IMR-90 (cell line): ENCODE measurements around the gene ZNF273. TPM values are rescaled to one million over a fixed set of nuclear protein-coding genes. Genes with fewer than 3 reads are reported as not detected.

Experiments
- ATAC-seq: fragments of 200-7000 bp; cut with Tn5 transposase; 2 replicates; pipeline ENCODE4 v1.9.1; 2020; ENCODE audit warnings: low read depth, mild to moderate bottlenecking, moderate library complexity
- BruUV-seq: library from RNA; stranded (reverse); fragments of 400-500 nt; replicated peaks from 2 replicates; lab custom pipeline; 2021; lab: Mats Ljungman, UMichigan
- CTCF ChIA-PET: fragments of 300-600 bp; formaldehyde crosslinking; extraction: SDS; loops from one replicate; lab custom pipeline; 2021; ENCODE audit warnings: antibody characterized with exemption; lab: Yijun Ruan, JAX
- POLR2A ChIA-PET: fragments of 300-600 bp; sonication (Branson Sonifier 250); formaldehyde crosslinking; loops from one replicate; lab custom pipeline; 2022; ENCODE audit warnings: antibody characterized with exemption; ENCODE audit not compliant: unreplicated experiment; lab: Charles Lee
- DNase-seq: peaks from one replicate; pipeline ENCODE4 v3.0.0; 2013
- H2AFZ ChIP-seq: replicated peaks from 2 replicates; pipeline ENCODE3; 2013; ENCODE audit warnings: low read length, mild to moderate bottlenecking; ENCODE audit not compliant: poor library complexity
- H2AK5ac ChIP-seq: 2 replicates; pipeline ENCODE4 v1.6.1; 2013; ENCODE audit warnings: low read depth, low read length, inconsistent platforms
- H2AK9ac ChIP-seq: replicated peaks from 2 replicates; pipeline ENCODE3; 2013; ENCODE audit warnings: mild to moderate bottlenecking, low read depth, low read length, moderate library complexity; ENCODE audit not compliant: poor library complexity
- H2BK120ac ChIP-seq: 2 replicates; pipeline ENCODE4 v1.6.1; 2013; ENCODE audit warnings: low read depth, low read length, inconsistent platforms
- H2BK15ac ChIP-seq: 3 replicates; pipeline ENCODE4 v1.6.1; 2013; ENCODE audit warnings: low read depth, low read length, inconsistent platforms
- H2BK20ac ChIP-seq: 2 replicates; pipeline ENCODE4 v1.6.1; 2013; ENCODE audit warnings: low read depth, mild to moderate bottlenecking, inconsistent platforms, low read length, moderate library complexity
- H2BK5ac ChIP-seq: 2 replicates; pipeline ENCODE4 v1.6.1; 2013; ENCODE audit warnings: mild to moderate bottlenecking, low read depth, low read length, inconsistent platforms; ENCODE audit not compliant: poor library complexity, severe bottlenecking
- H3K14ac ChIP-seq: replicated peaks from 2 replicates; pipeline ENCODE4 v1.6.1; 2013; ENCODE audit warnings: low read depth, low read length, inconsistent platforms
- H3K18ac ChIP-seq: 2 replicates; pipeline ENCODE4 v1.6.1; 2013; ENCODE audit warnings: low read depth, low read length, control low read depth
- H3K23ac ChIP-seq: 2 replicates; pipeline ENCODE4 v1.6.1; 2013; ENCODE audit warnings: low read depth, low read length, inconsistent platforms
- H3K27ac ChIP-seq: 2 replicates; pipeline ENCODE4 v1.5.1; 2013; ENCODE audit warnings: mild to moderate bottlenecking, control low read depth, low read length; ENCODE audit not compliant: insufficient read depth
- H3K27me3 ChIP-seq: 2 replicates; pipeline ENCODE4 v1.6.1; 2013; ENCODE audit warnings: low read length; ENCODE audit not compliant: control insufficient read depth, insufficient read depth
- H3K36me3 ChIP-seq: 2 replicates; pipeline ENCODE4 v1.6.1; 2013; ENCODE audit warnings: low read length, mixed read lengths; ENCODE audit not compliant: control insufficient read depth, insufficient read depth
- H3K4ac ChIP-seq: 2 replicates; pipeline ENCODE4 v1.6.1; 2013; ENCODE audit warnings: low read depth, low read length, inconsistent platforms
- H3K4me1 ChIP-seq: 2 replicates; pipeline ENCODE4 v1.6.1; 2013; ENCODE audit warnings: low read length, mixed read lengths; ENCODE audit not compliant: control insufficient read depth, insufficient read depth
- H3K4me2 ChIP-seq: 2 replicates; pipeline ENCODE4 v1.6.1; 2013; ENCODE audit warnings: low read depth, mild to moderate bottlenecking, control low read depth, low read length, moderate library complexity
- H3K4me3 ChIP-seq: 2 replicates; pipeline ENCODE4 v1.5.1; 2013; ENCODE audit warnings: low read depth, mild to moderate bottlenecking, control low read depth, low read length, moderate library complexity; ENCODE audit not compliant: insufficient read depth
- H3K56ac ChIP-seq: 2 replicates; pipeline ENCODE4 v1.6.1; 2013; ENCODE audit warnings: low read length, inconsistent platforms; ENCODE audit not compliant: insufficient read depth; ENCODE audit errors: extremely low read depth
- H3K79me1 ChIP-seq, 2 experiments: 2 replicates each; pipeline ENCODE4 v1.6.1; 2013; ENCODE audit warnings: low read length in 2 of 2, inconsistent platforms in 1 of 2, low read depth in 1 of 2
- H3K9ac ChIP-seq: 2 replicates; pipeline ENCODE4 v1.6.1; 2013; ENCODE audit warnings: low read depth, low read length, control low read depth
- H3K9me1 ChIP-seq: 2 replicates; pipeline ENCODE4 v1.6.1; 2013; ENCODE audit warnings: low read length, inconsistent platforms; ENCODE audit not compliant: insufficient read depth
- H3K9me3 ChIP-seq: 2 replicates; pipeline ENCODE4 v1.6.1; 2013; ENCODE audit warnings: low read length; ENCODE audit not compliant: control insufficient read depth, insufficient read depth
- H4K20me1 ChIP-seq: 2 replicates; pipeline ENCODE4 v1.6.1; 2013; ENCODE audit warnings: low read length, inconsistent platforms; ENCODE audit not compliant: insufficient read depth
- H4K5ac ChIP-seq: 2 replicates; pipeline ENCODE4 v1.6.1; 2013; ENCODE audit warnings: mild to moderate bottlenecking, low read depth, low read length, control low read depth
- H4K8ac ChIP-seq, 2 experiments: 2 replicates each; pipeline ENCODE4 v1.6.1; 2013; ENCODE audit warnings: low read depth in 2 of 2, low read length in 2 of 2, control low read depth in 1 of 2, inconsistent platforms in 1 of 2
- H4K91ac ChIP-seq: 2 replicates; pipeline ENCODE4 v1.6.1; 2013; ENCODE audit warnings: low read depth, low read length, inconsistent platforms; ENCODE audit not compliant: insufficient read depth
- CEBPB ChIP-seq: IDR thresholded peaks from 2 replicates; pipeline ENCODE4 v1.6.1; 2012; ENCODE audit warnings: low read depth, low read length, improper control_type of control experiment
- MAZ ChIP-seq: IDR thresholded peaks from 2 replicates; pipeline ENCODE4 v1.6.1; 2012; ENCODE audit warnings: low read depth, mild to moderate bottlenecking, low read length, improper control_type of control experiment, moderate library complexity, borderline replicate concordance
- RFX5 ChIP-seq: IDR thresholded peaks from 2 replicates; pipeline ENCODE4 v1.8.0; 2012; ENCODE audit warnings: low read depth, mild to moderate bottlenecking, low read length, moderate library complexity
- WGBS, 2 experiments: methylation state at CpG; one replicate each; pipeline versions ENCODE4 v1.1.5 to v1.1.7; 2013; ENCODE audit warnings: missing lambda C conversion rate in 2 of 2; ENCODE audit not compliant: insufficient read length in 1 of 2; ENCODE audit errors: extremely low coverage in 2 of 2; 5-methylcytosine and 5-hydroxymethylcytosine counted together
- dilution Hi-C: fragments of 300-500 bp; cut with HindIII; formaldehyde crosslinking; loops from one replicate; pipeline ENCODE4 v1.14.3; 2018; ENCODE audit warnings: low sequenced_read_pairs; ENCODE audit not compliant: unreplicated experiment
- in situ Hi-C: fragments of 300-500 bp; cut with MboI; formaldehyde crosslinking; loops from 3 replicates; pipeline ENCODE4 v1.14.3; 2019; ENCODE audit warnings: low sequenced_read_pairs, inconsistent platforms, mixed read lengths
- intact Hi-C: fragments of 100-400 bp; cut with micrococcal nuclease; formaldehyde crosslinking; loops from 2 replicates; pipeline ENCODE4 v1.10.0; 2022
- polyA plus RNA-seq, 3 experiments: library from polyadenylated mRNA; depleted of rRNA; stranded (reverse); fragments of >200 nt; gene quantifications; 2 replicates each; pipeline ENCODE4 v1.2.3, GENCODE V29; 2012; ENCODE audit warnings: low replicate concordance in 1 of 3
- total RNA-seq: library from RNA; depleted of rRNA; stranded (reverse); fragments of >200 nt; gene quantifications from 2 replicates; pipeline ENCODE4 v1.2.3, GENCODE V29; 2012

The ZNF273 gene
- total and polyA plus RNA-seq, 2 of the 4 experiments (the other 2 are of a cell fraction): 1.5 to 2.7 TPM

DNA sequence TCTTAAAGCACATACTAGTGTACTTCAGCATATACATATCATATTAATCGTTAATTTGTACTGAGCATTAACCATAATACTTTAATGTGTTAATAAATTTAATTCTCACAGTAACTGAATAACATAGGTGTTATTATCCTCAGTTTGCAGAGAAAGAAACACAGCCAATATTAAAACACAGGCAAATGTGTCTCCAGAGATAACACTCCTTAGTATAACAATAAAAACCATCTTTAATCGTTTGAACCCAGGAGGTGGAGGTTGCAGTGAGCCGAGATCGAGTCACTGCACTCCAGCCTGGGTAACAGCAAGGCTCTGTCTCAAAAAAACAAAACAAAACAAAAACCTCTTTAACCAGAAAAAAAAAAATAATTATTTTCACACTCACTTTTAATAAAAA is 49.4 kb upstream of the ZNF273 start:
- Histone ChIP-seq H2BK15ac (no peak overlapping the region), H2AFZ (no peak overlapping the region), H3K9ac (no peak overlapping the region), H2AK5ac (no peak overlapping the region), H4K8ac (no peak overlapping the region), H3K4me1 (no peaks in the 10 kb centered on the region), H3K4me2 (no peak overlapping the region), H2BK120ac (no peak overlapping the region), H4K5ac (no peak overlapping the region), H3K9me3 (no peaks in the 10 kb centered on the region), H3K4me3 (no peak overlapping the region), H4K20me1 (no peaks in the 10 kb centered on the region), H3K36me3 (no peaks in the 10 kb centered on the region), H3K23ac (no peak overlapping the region), H3K9me1 (no peaks in the 10 kb centered on the region), H3K4ac (no peak overlapping the region), H3K27ac (no peak overlapping the region), H3K18ac (no peak overlapping the region), H2BK20ac (no peak overlapping the region), H3K56ac (no peak overlapping the region), H3K27me3 (no peaks in the 10 kb centered on the region), H3K14ac (no peak overlapping the region), H4K91ac (no peak overlapping the region), H3K79me1 (no peaks in the 10 kb centered on the region), H2AK9ac (no peak overlapping the region), H2BK5ac (no peak overlapping the region)
- ATAC-seq (no peak), DNase-seq (no peak)
- intact Hi-C loops: no loop called here
- CTCF ChIA-PET: no interaction called here
- TF ChIP-seq MAZ (no peak), CEBPB (no peak), RFX5 (no peak)
- WGBS, 2 experiments: no CpG with 5 or more reads among the region's 4 CpGs
- no TSS peak for BruUV-seq
- dilution Hi-C loops: no loop called here
- in situ Hi-C loops: no loop called here
- POLR2A ChIA-PET: no interaction called here
